Measurements from ENCODE around the gene PTPRD. TPM values are rescaled to one million over a fixed set of nuclear protein-coding genes. Genes with fewer than 3 reads are reported as not detected.

Gene PTPRD
- total RNA-seq, 1 experiment from 2014 or later = 32.5 TPM

GRCh38 chr9:10396615-10397014 lies 216.2 kb downstream of the PTPRD start:
- H3K27ac ChIP-seq (ENCODE audit: insufficient read length, low read depth, low read length) = no peak overlapping the region
- no peak overlapping the region for H3K9ac ChIP-seq (ENCODE audit: extremely low read depth, insufficient read length, low read length)
- no peaks in the 10 kb centered on the region for H3K79me1 ChIP-seq (ENCODE audit: insufficient read depth, low read depth, low read length, poor library complexity, severe bottlenecking)
- Mint-ChIP-seq H3K9me3 (no peaks in the 10 kb centered on the region), H3K4me3 (no peak overlapping the region), H3K4me1 (peaks cover 3 to 6% of the 10 kb centered on the region in 2 experiments; a peak in 3 of 4 replicates), H3K27me3 (ENCODE audit: low read depth) (no peaks in the 10 kb centered on the region), H3K36me3 (ENCODE audit: insufficient read depth in 1 of 3, low read depth in 3 of 3) (no peaks in the 10 kb centered on the region), H3K27ac (no peak overlapping the region)
- no peak overlapping the region for H4K91ac ChIP-seq (ENCODE audit: insufficient read length, low read depth, low read length)
- H2BK20ac ChIP-seq (ENCODE audit: low read depth, low read length, poor library complexity, severe bottlenecking) = no peak overlapping the region
- H4K8ac ChIP-seq (replicated peaks; ENCODE audit: insufficient read length, low read depth, low read length) = no peak overlapping the region
- no peak overlapping the region for H2AK5ac ChIP-seq (ENCODE audit: insufficient read length, low read length)
- H3K4me2 ChIP-seq (ENCODE audit: insufficient read depth, insufficient read length, low read length) = no peak overlapping the region
- H2BK15ac ChIP-seq (ENCODE audit: low read depth, low read length) = no peak overlapping the region
- H3K23ac ChIP-seq (ENCODE audit: insufficient read length, low read depth, low read length) = no peak overlapping the region
- H3K14ac ChIP-seq (ENCODE audit: insufficient read depth, low read length) = no peak overlapping the region
- H2AFZ ChIP-seq (ENCODE audit: low read length) = no peak overlapping the region
- no CpG with 5 or more reads among the region's 2 CpGs for WGBS (ENCODE audit: extremely low coverage, insufficient read length, low lambda C conversion rate)
- no peaks in the 10 kb centered on the region for H3K27me3 ChIP-seq (ENCODE audit: insufficient read depth, low read length)
- no peak overlapping the region for H3K18ac ChIP-seq (ENCODE audit: insufficient read length, low read depth, low read length)
- no peak overlapping the region for H3K4ac ChIP-seq (ENCODE audit: low read depth, low read length)
- no peak overlapping the region for H3T11ph ChIP-seq (ENCODE audit: low read length)
- no peak overlapping the region for H2BK12ac ChIP-seq (ENCODE audit: insufficient read length, low read depth, low read length)
- no peak overlapping the region for H4K5ac ChIP-seq (ENCODE audit: insufficient read length, low read depth, low read length)
- H4K20me1 ChIP-seq (ENCODE audit: control insufficient read depth, insufficient read depth, insufficient read length) = no peaks in the 10 kb centered on the region
- no peaks in the 10 kb centered on the region for H3K9me3 ChIP-seq (ENCODE audit: control insufficient read depth, low read depth, low read length)
- no peak for DNase-seq
- no peak overlapping the region for H2BK5ac ChIP-seq (ENCODE audit: insufficient read length, low read length)
- H3K79me2 ChIP-seq (ENCODE audit: insufficient read depth, low read length) = no peaks in the 10 kb centered on the region
- TF ChIP-seq CTCF (conservative IDR thresholded peaks at IDR 0.05) = no peak
- no peak overlapping the region for H2BK120ac ChIP-seq (ENCODE audit: low read depth, low read length, poor library complexity, severe bottlenecking)
- H3K4me1 ChIP-seq (ENCODE audit: insufficient read depth, low read length) = no peaks in the 10 kb centered on the region
- no peaks in the 10 kb centered on the region for H3K23me2 ChIP-seq (ENCODE audit: insufficient read length, low read depth, low read length, poor library complexity, severe bottlenecking)
- H3K56ac ChIP-seq (ENCODE audit: insufficient read length, low read depth, low read length) = no peak overlapping the region

Measured in H9 (cell line).